Loucy (cell line): Measurements from ENCODE around the gene MAN2A2.

ENCODE experiments used
- H2AFZ ChIP-seq: fragments of 200-600 bp; sonication (generic); 2 replicates; pipeline ENCODE4 v1.6.0; 2016; ENCODE audit warnings: antibody characterized with exemption, mild to moderate bottlenecking, low read length, moderate library complexity
- H3F3A ChIP-seq: fragments of 200-600 bp; 2 replicates; pipeline ENCODE4 v1.6.0; 2016; ENCODE audit warnings: antibody characterized with exemption, low read depth, mild to moderate bottlenecking
- H3K27me3 ChIP-seq: fragments of 200-600 bp; sonication (generic); 2 replicates; pipeline ENCODE4 v1.6.1; 2014; ENCODE audit warnings: low read length, mild to moderate bottlenecking; ENCODE audit not compliant: insufficient read depth, poor library complexity, severe bottlenecking
- H3K36me3 ChIP-seq: fragments of 200-600 bp; sonication (generic); 2 replicates; pipeline ENCODE4 v1.6.1; 2016; ENCODE audit warnings: low read length; ENCODE audit not compliant: insufficient read depth
- H3K4me1 ChIP-seq: fragments of 200-600 bp; sonication (generic); 2 replicates; pipeline ENCODE4 v1.5.1; 2014; ENCODE audit warnings: low read length, mild to moderate bottlenecking; ENCODE audit not compliant: insufficient read depth, poor library complexity, severe bottlenecking
- H3K4me2 ChIP-seq: fragments of 200-600 bp; sonication (generic); 2 replicates; pipeline ENCODE4 v1.6.0; 2014; ENCODE audit warnings: antibody characterized with exemption, low read length, low read depth, mild to moderate bottlenecking; ENCODE audit not compliant: poor library complexity, severe bottlenecking
- H3K4me3 ChIP-seq: fragments of 200-600 bp; sonication (generic); 2 replicates; pipeline ENCODE4 v1.5.1; 2014; ENCODE audit warnings: low read length, mild to moderate bottlenecking, mixed read lengths; ENCODE audit not compliant: poor library complexity, severe bottlenecking
- H3K79me2 ChIP-seq: fragments of 200-600 bp; sonication (generic); 2 replicates; pipeline ENCODE4 v1.6.1; 2014; ENCODE audit warnings: low read length; ENCODE audit not compliant: insufficient read depth
- H3K9ac ChIP-seq: fragments of 200-600 bp; sonication (generic); 2 replicates; pipeline ENCODE4 v1.6.0; 2014; ENCODE audit warnings: mild to moderate bottlenecking, low read depth, low read length, moderate library complexity; ENCODE audit not compliant: poor library complexity, severe bottlenecking
- H3K9me2 ChIP-seq: fragments of 200-600 bp; sonication (generic); replicated peaks from 2 replicates; pipeline ENCODE4 v1.6.1; 2016; ENCODE audit warnings: low read depth, low read length, mixed read lengths
- H3K9me3 ChIP-seq: fragments of 200-600 bp; sonication (generic); 2 replicates; pipeline ENCODE4 v1.6.1; 2014; ENCODE audit warnings: mild to moderate bottlenecking, antibody characterized with exemption, low read length, low read depth; ENCODE audit not compliant: insufficient read depth
- H4K20me1 ChIP-seq: fragments of 200-600 bp; sonication (generic); 2 replicates; pipeline ENCODE4 v1.6.0; 2014; ENCODE audit warnings: antibody characterized with exemption, low read length, mild to moderate bottlenecking; ENCODE audit not compliant: insufficient read depth, poor library complexity, severe bottlenecking
- EZH2phosphoT487 ChIP-seq: fragments of 200-600 bp; IDR thresholded peaks from 2 replicates; pipeline ENCODE4 v1.6.1; 2018; ENCODE audit warnings: antibody characterized with exemption, mild to moderate bottlenecking, moderate library complexity, borderline replicate concordance
- TF ChIP-seq, protein P1 (sequence below): fragments of 200-600 bp; sonication (generic); conservative IDR thresholded peaks from 2 replicates; pipeline ENCODE4 v1.5.1; 2014; ENCODE audit warnings: mild to moderate bottlenecking, antibody characterized with exemption, low read length

The MAN2A2 gene

DNA sequence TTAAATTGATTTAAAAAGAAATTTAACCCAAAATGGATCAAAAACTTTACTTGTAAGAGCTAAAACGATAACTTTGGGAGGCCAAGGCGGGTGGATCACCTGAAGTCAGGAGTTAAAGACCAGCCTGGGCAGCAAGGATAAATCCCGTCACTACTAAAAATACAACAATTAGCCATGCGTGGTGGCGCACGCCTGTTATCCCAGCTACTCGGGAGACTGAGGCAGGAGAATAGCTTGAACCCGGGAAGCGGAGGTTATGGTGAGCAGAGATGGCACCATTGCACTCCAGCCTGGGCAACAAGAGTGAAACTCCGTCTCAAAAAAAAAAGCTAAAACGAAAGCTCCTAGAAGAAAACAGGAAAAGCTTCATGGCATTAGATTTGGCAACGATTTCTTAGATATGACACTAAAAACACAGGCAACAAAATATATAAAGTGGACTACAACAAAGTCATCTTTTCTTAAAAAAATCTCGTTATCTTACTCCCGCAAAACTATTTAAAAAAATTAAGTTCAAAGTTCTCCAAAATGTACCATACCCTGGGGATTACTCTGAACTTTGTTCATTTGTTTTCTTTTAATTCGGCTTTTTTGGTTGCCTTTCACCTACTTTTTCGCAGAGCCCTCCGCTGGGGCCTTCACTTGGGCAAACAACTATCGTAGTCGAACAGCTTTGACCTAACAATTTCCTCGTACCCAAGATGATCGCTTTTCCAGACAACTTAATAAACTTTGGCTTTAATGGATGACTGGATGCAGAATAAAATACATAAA is 26.3 kb downstream of the MAN2A2 start:
- TF ChIP-seq, protein P1, sequence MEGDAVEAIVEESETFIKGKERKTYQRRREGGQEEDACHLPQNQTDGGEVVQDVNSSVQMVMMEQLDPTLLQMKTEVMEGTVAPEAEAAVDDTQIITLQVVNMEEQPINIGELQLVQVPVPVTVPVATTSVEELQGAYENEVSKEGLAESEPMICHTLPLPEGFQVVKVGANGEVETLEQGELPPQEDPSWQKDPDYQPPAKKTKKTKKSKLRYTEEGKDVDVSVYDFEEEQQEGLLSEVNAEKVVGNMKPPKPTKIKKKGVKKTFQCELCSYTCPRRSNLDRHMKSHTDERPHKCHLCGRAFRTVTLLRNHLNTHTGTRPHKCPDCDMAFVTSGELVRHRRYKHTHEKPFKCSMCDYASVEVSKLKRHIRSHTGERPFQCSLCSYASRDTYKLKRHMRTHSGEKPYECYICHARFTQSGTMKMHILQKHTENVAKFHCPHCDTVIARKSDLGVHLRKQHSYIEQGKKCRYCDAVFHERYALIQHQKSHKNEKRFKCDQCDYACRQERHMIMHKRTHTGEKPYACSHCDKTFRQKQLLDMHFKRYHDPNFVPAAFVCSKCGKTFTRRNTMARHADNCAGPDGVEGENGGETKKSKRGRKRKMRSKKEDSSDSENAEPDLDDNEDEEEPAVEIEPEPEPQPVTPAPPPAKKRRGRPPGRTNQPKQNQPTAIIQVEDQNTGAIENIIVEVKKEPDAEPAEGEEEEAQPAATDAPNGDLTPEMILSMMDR: no peak
- TF ChIP-seq EZH2phosphoT487: no peak
- Histone ChIP-seq H3K36me3 (no peaks in the 10 kb centered on the region), H3K9me2 (no peaks in the 10 kb centered on the region), H3K4me3 (peak overlapping the region; percentile 85), H3K79me2 (peaks cover 19% of the 10 kb centered on the region; the same call in 1 of the 2 replicates), H3K4me2 (peak overlapping the region; percentile 85), H4K20me1 (no peaks in the 10 kb centered on the region), H2AFZ (peak overlapping the region; percentile 88), H3K9me3 (no peaks in the 10 kb centered on the region), H3K27me3 (no peaks in the 10 kb centered on the region), H3K4me1 (peaks cover 26% of the 10 kb centered on the region), H3F3A (0 out of 2 replicates have a peak, but pooled peaks cover 5% of the 10 kb centered on the region), H3K9ac (peak overlapping the region; percentile 82)

DNA sequence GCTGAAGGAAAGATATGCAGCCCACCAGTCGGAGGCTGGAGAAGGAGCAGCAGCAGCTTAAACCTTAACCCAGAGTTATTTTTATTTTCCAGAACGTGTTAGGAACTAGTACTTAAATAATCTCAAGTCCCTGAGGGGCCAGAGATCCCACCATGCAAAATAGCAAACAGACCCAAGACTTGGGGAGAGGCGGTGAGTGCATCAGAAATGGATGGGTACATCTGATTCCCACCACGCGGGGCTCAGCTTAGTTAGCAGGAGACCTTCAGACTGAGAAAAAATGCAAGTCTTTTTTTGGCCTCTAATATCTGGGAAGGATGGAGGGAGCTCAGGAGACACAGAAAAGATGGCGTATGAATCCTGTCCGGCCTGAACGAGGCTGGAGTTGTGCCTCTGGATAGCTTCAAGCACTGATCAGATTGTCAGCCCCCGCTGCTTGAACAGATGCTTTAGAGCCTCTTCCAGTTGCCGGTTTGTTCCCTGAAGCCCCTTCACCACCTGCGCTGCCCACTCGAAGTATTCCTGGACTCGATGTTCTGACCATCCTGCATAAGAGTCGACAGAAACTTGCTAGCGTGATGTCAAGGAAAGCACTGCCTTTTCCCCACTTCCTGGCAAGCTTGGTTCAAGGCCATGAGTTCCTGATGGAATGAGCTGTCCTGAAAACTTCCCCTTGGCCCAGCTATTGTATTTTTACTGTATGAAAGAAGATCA is 27.9 kb downstream of the MAN2A2 start:
- Histone ChIP-seq H3K79me2 (peaks cover 25% of the 10 kb centered on the region), H3K9ac (peak overlapping the region; percentile 82), H3K4me1 (peaks cover 35% of the 10 kb centered on the region), H3K9me3 (no peaks in the 10 kb centered on the region), H2AFZ (no peak overlapping the region), H3K4me3 (peak overlapping the region; percentile 85), H3K9me2 (no peaks in the 10 kb centered on the region), H3K27me3 (no peaks in the 10 kb centered on the region), H3F3A (0 out of 2 replicates have a peak, but pooled peaks cover 5% of the 10 kb centered on the region), H3K4me2 (peak overlapping the region; percentile 85), H3K36me3 (no peaks in the 10 kb centered on the region), H4K20me1 (peaks cover 7% of the 10 kb centered on the region)
- TF ChIP-seq EZH2phosphoT487: no peak
- TF ChIP-seq, protein P1: no peak

DNA sequence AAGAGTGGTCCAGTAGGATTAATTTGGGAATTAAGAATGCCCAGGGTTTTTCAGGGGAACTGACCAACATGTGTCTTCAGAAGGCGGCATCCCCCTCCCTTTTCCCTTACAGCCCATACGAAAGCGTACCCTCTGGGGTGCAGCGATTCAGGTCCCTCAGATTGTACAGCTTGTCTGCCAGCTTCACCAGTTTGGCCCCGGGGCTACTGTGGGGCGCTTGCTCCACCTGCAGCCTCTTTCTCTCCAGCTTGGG is 28.4 kb downstream of the MAN2A2 start:
- Histone ChIP-seq H3K4me1 (peaks cover 40% of the 10 kb centered on the region), H2AFZ (no peak overlapping the region), H3K9me3 (no peaks in the 10 kb centered on the region), H3K36me3 (no peaks in the 10 kb centered on the region), H3K9ac (peak overlapping the region; percentile 82), H3K4me2 (peak overlapping the region; percentile 85), H3K4me3 (peak overlapping the region; percentile 85), H3K27me3 (no peaks in the 10 kb centered on the region), H4K20me1 (peaks cover 11% of the 10 kb centered on the region), H3K9me2 (no peaks in the 10 kb centered on the region), H3K79me2 (peaks cover 30% of the 10 kb centered on the region), H3F3A (0 out of 2 replicates have a peak, but pooled peaks cover 5% of the 10 kb centered on the region)
- no peak for TF ChIP-seq EZH2phosphoT487
- TF ChIP-seq, protein P1: no peak
